ENCODE measurements around the gene PNMA8A.

GRCh38 chr19:46511237-46511636 is 39.9 kb upstream of the PNMA8A start:
- no peak for TF ChIP-seq POLR2AphosphoS5 (IDR thresholded peaks at IDR 0.05; ENCODE audit: low read depth, low read length)
- TF ChIP-seq POLR2A (IDR thresholded peaks at IDR 0.05; ENCODE audit: low read depth, low read length), result no peak
- TF ChIP-seq TAF1 (IDR thresholded peaks at IDR 0.05; ENCODE audit: borderline replicate concordance, low read depth, low read length), result no peak
